Activated T-helper 17 cell treated with anti-CD3 and anti-CD28 coated beads, Interleukin-2, amount 50 U/mL, for 72 hours (primary cell): ENCODE measurements around the gene RECQL5. TPM values are rescaled to one million over a fixed set of nuclear protein-coding genes. Genes with fewer than 3 reads are reported as not detected.

Experiments used
- ATAC-seq: fragments of 150-1000 bp; cut with Tn5 transposase; replicated peaks from 2 replicates; pipeline ENCODE4 v1.10.0; 2021; ENCODE audit warnings: mild to moderate bottlenecking, moderate library complexity
- H3K27ac Mint-ChIP-seq: one replicate; pipeline ENCODE4 v1.8.0; 2022; ENCODE audit warnings: mixed read lengths
- H3K27me3 Mint-ChIP-seq: one replicate; pipeline ENCODE4 v1.8.0; 2022; ENCODE audit warnings: mixed read lengths
- H3K36me3 Mint-ChIP-seq: one replicate; pipeline ENCODE4 v1.8.0; 2022; ENCODE audit warnings: low read depth, mild to moderate bottlenecking, mixed read lengths
- H3K4me1 Mint-ChIP-seq: one replicate; pipeline ENCODE4 v1.8.0; 2022; ENCODE audit warnings: mixed read lengths
- H3K4me3 Mint-ChIP-seq: one replicate; pipeline ENCODE4 v1.8.0; 2022; ENCODE audit warnings: mild to moderate bottlenecking, mixed read lengths
- H3K9me3 Mint-ChIP-seq: one replicate; pipeline ENCODE4 v1.8.0; 2022; ENCODE audit warnings: mixed read lengths
- total RNA-seq, 2 donors: library from RNA; stranded (reverse); gene quantifications; one replicate each; pipeline ENCODE4 v1.2.3, GENCODE V29; 2022

RECQL5 gene
- total RNA-seq, 2 donors from 2014 or later: 29.7 to 35.6 TPM

- Mint-ChIP-seq H3K36me3 (no peaks in the 10 kb centered on the region), H3K4me1 (no peaks in the 10 kb centered on the region), H3K27me3 (no peaks in the 10 kb centered on the region), H3K4me3 (no peak overlapping the region), H3K9me3 (no peaks in the 10 kb centered on the region), H3K27ac (no peak overlapping the region)
- ATAC-seq: no peak
Observed at GRCh38 chr17:75637143-75637538, 29.8 kb downstream of the RECQL5 start.

GRCh38 chr17:75636381-75637142 is 30.4 kb downstream of the RECQL5 start:
- no peak overlapping the region for H3K4me3 Mint-ChIP-seq
- ATAC-seq: no peak
- no peaks in the 10 kb centered on the region for H3K27me3 Mint-ChIP-seq
- no peaks in the 10 kb centered on the region for H3K9me3 Mint-ChIP-seq
- no peaks in the 10 kb centered on the region for H3K4me1 Mint-ChIP-seq
- H3K27ac Mint-ChIP-seq: no peak overlapping the region
- no peaks in the 10 kb centered on the region for H3K36me3 Mint-ChIP-seq

GRCh38 chr17:75635610-75636202 is 31.2 kb downstream of the RECQL5 start:
- no peak overlapping the region for H3K27ac Mint-ChIP-seq
- H3K9me3 Mint-ChIP-seq: no peaks in the 10 kb centered on the region
- no peak overlapping the region for H3K4me3 Mint-ChIP-seq
- no peak for ATAC-seq
- no peaks in the 10 kb centered on the region for H3K27me3 Mint-ChIP-seq
- no peaks in the 10 kb centered on the region for H3K4me1 Mint-ChIP-seq
- no peaks in the 10 kb centered on the region for H3K36me3 Mint-ChIP-seq

GRCh38 chr17:75634754-75635609 is 32.0 kb downstream of the RECQL5 start:
- no peak for ATAC-seq
- Mint-ChIP-seq H3K27me3 (no peaks in the 10 kb centered on the region), H3K4me1 (no peaks in the 10 kb centered on the region), H3K4me3 (no peak overlapping the region), H3K27ac (no peak overlapping the region), H3K9me3 (no peaks in the 10 kb centered on the region), H3K36me3 (no peaks in the 10 kb centered on the region)

GRCh38 chr17:75634376-75634740 is 32.6 kb downstream of the RECQL5 start:
- Mint-ChIP-seq H3K36me3 (no peaks in the 10 kb centered on the region), H3K27me3 (no peaks in the 10 kb centered on the region), H3K4me3 (no peak overlapping the region), H3K9me3 (no peaks in the 10 kb centered on the region), H3K27ac (no peak overlapping the region), H3K4me1 (no peaks in the 10 kb centered on the region)
- no peak for ATAC-seq

- H3K27me3 Mint-ChIP-seq: no peaks in the 10 kb centered on the region
Observed at GRCh38 chr17:75633486-75634375, 33.2 kb downstream of the RECQL5 start.

GRCh38 chr17:75632863-75633485 is 34.0 kb downstream of the RECQL5 start, which contains the start of gene SMIM5:
Gene SMIM5 (plus strand): TSS chr17:75633434. CDS start chr17:75640202, 6,768 bp downstream.
- Mint-ChIP-seq H3K4me1 (no peaks in the 10 kb centered on the region), H3K36me3 (no peaks in the 10 kb centered on the region), H3K9me3 (no peaks in the 10 kb centered on the region), H3K27ac (no peak within 1 kb of the TSS), H3K27me3 (no peaks in the 10 kb centered on the region), H3K4me3 (no peak within 1 kb of the TSS)
- peak; percentile 92 for ATAC-seq

More at GRCh38 chr17:75633486-75634375, 33.2 kb downstream of the RECQL5 start:
- ATAC-seq: no peak
- Mint-ChIP-seq H3K27ac (no peak overlapping the region), H3K36me3 (no peaks in the 10 kb centered on the region), H3K4me3 (no peak overlapping the region), H3K4me1 (no peaks in the 10 kb centered on the region), H3K9me3 (no peaks in the 10 kb centered on the region)

GRCh38 chr17:75632428-75632827 is 34.5 kb downstream of the RECQL5 start:
- no peak for ATAC-seq
- no peaks in the 10 kb centered on the region for H3K9me3 Mint-ChIP-seq
- no peaks in the 10 kb centered on the region for H3K4me1 Mint-ChIP-seq
- no peaks in the 10 kb centered on the region for H3K36me3 Mint-ChIP-seq
- H3K4me3 Mint-ChIP-seq: no peak overlapping the region
- H3K27ac Mint-ChIP-seq: no peak overlapping the region
- H3K27me3 Mint-ChIP-seq: no peaks in the 10 kb centered on the region

GRCh38 chr17:75631353-75631752 is 35.6 kb downstream of the RECQL5 start:
- Mint-ChIP-seq H3K9me3 (no peaks in the 10 kb centered on the region), H3K36me3 (no peaks in the 10 kb centered on the region), H3K27me3 (no peaks in the 10 kb centered on the region), H3K4me3 (no peak overlapping the region), H3K4me1 (no peaks in the 10 kb centered on the region), H3K27ac (no peak overlapping the region)
- ATAC-seq: no peak

- Mint-ChIP-seq H3K4me3 (no peak overlapping the region), H3K27me3 (no peaks in the 10 kb centered on the region), H3K27ac (no peak overlapping the region), H3K9me3 (no peaks in the 10 kb centered on the region), H3K4me1 (no peaks in the 10 kb centered on the region), H3K36me3 (no peaks in the 10 kb centered on the region)
- no peak for ATAC-seq
Observed at GRCh38 chr17:75630071-75630917, 36.7 kb downstream of the RECQL5 start.

GRCh38 chr17:75629157-75629556 is 37.8 kb downstream of the RECQL5 start:
- Mint-ChIP-seq H3K27me3 (no peaks in the 10 kb centered on the region), H3K27ac (no peak overlapping the region), H3K4me3 (no peak overlapping the region), H3K36me3 (no peaks in the 10 kb centered on the region), H3K4me1 (no peaks in the 10 kb centered on the region), H3K9me3 (no peaks in the 10 kb centered on the region)
- no peak for ATAC-seq

GRCh38 chr17:75628425-75628824 is 38.5 kb downstream of the RECQL5 start:
- Mint-ChIP-seq H3K9me3 (no peaks in the 10 kb centered on the region), H3K27ac (no peak overlapping the region), H3K4me1 (no peaks in the 10 kb centered on the region), H3K36me3 (no peaks in the 10 kb centered on the region), H3K27me3 (no peaks in the 10 kb centered on the region), H3K4me3 (no peak overlapping the region)
- no peak for ATAC-seq

GRCh38 chr17:75627094-75627493 is 39.9 kb downstream of the RECQL5 start:
- no peaks in the 10 kb centered on the region for H3K36me3 Mint-ChIP-seq
- ATAC-seq: no peak
- H3K4me1 Mint-ChIP-seq: no peaks in the 10 kb centered on the region
- no peaks in the 10 kb centered on the region for H3K9me3 Mint-ChIP-seq
- no peak overlapping the region for H3K27ac Mint-ChIP-seq
- H3K4me3 Mint-ChIP-seq: no peak overlapping the region
- H3K27me3 Mint-ChIP-seq: no peaks in the 10 kb centered on the region
